G401.6 (cell line): ENCODE measurements around the gene KCNMA1.

ENCODE experiments used
- FAIRE-seq: peaks from 2 replicates; lab custom pipeline; 2012; peaks lifted over from hg19 to GRCh38; lab: Jason Lieb, UNC

The KCNMA1 gene

GRCh38 chr10:77555591-77556212 lies 81.9 kb downstream of the KCNMA1 start:
- no peak for FAIRE-seq

GRCh38 chr10:77554996-77555397 lies 82.6 kb downstream of the KCNMA1 start:
- no peak for FAIRE-seq

GRCh38 chr10:77553966-77554365 lies 83.6 kb downstream of the KCNMA1 start:
- no peak for FAIRE-seq

- no peak for FAIRE-seq
Observed at GRCh38 chr10:77553311-77553710, 84.3 kb downstream of the KCNMA1 start.

GRCh38 chr10:77552252-77552651 lies 85.4 kb downstream of the KCNMA1 start:
- no peak for FAIRE-seq

GRCh38 chr10:77550378-77550777 lies 87.2 kb downstream of the KCNMA1 start:
- no peak for FAIRE-seq

- no peak for FAIRE-seq
Observed at GRCh38 chr10:77548671-77549070, 88.9 kb downstream of the KCNMA1 start.

- FAIRE-seq, result no peak
Observed at GRCh38 chr10:77548157-77548556, 89.5 kb downstream of the KCNMA1 start.

- no peak for FAIRE-seq
Observed at GRCh38 chr10:77547307-77548050, 90.1 kb downstream of the KCNMA1 start.

- no peak for FAIRE-seq
Observed at GRCh38 chr10:77546042-77546441, 91.6 kb downstream of the KCNMA1 start.

- FAIRE-seq, result no peak
Observed at GRCh38 chr10:77545585-77545984, 92.0 kb downstream of the KCNMA1 start.

- no peak for FAIRE-seq
Observed at GRCh38 chr10:77544617-77545016, 93.0 kb downstream of the KCNMA1 start.

GRCh38 chr10:77542710-77543259 lies 94.8 kb downstream of the KCNMA1 start:
- FAIRE-seq, result no peak

- FAIRE-seq, result no peak
Observed at GRCh38 chr10:77541944-77542343, 95.7 kb downstream of the KCNMA1 start.

GRCh38 chr10:77541247-77541646 lies 96.4 kb downstream of the KCNMA1 start:
- no peak for FAIRE-seq

- no peak for FAIRE-seq
Observed at GRCh38 chr10:77539147-77539935, 98.3 kb downstream of the KCNMA1 start.

GRCh38 chr10:77537720-77538373 lies 99.8 kb downstream of the KCNMA1 start:
- no peak for FAIRE-seq

GRCh38 chr10:77537071-77537470 lies 100.5 kb downstream of the KCNMA1 start:
- no peak for FAIRE-seq

GRCh38 chr10:77533887-77534278 lies 103.7 kb downstream of the KCNMA1 start:
- no peak for FAIRE-seq

GRCh38 chr10:77533146-77533886 lies 104.3 kb downstream of the KCNMA1 start:
- no peak for FAIRE-seq

GRCh38 chr10:77532068-77532467 lies 105.5 kb downstream of the KCNMA1 start:
- no peak for FAIRE-seq
